Keratinocyte (primary cell): Measurements from ENCODE around the gene PRMT1. TPM values are rescaled to one million over a fixed set of nuclear protein-coding genes. Genes with fewer than 3 reads are reported as not detected.

ENCODE experiments used
- DNase-seq: peaks from one replicate; pipeline ENCODE4 v3.0.0-alpha.2; 2011; ENCODE audit warnings: low read depth, missing footprints, low spot score
- FAIRE-seq: peaks from 2 replicates; lab custom pipeline; 2011; peaks lifted over from hg19 to GRCh38; lab: Jason Lieb, UNC
- H2AFZ ChIP-seq: 2 replicates; pipeline ENCODE4 v1.6.0; 2012; ENCODE audit warnings: low read length, control low read depth, inconsistent platforms; ENCODE audit not compliant: control insufficient read depth
- H3K27ac ChIP-seq: 2 replicates; pipeline ENCODE4 v1.5.1; 2011; ENCODE audit warnings: low read length; ENCODE audit not compliant: control insufficient read depth, insufficient read depth
- H3K27me3 ChIP-seq: 3 replicates; pipeline ENCODE4 v1.6.0; 2011; ENCODE audit warnings: low read length; ENCODE audit not compliant: control insufficient read depth, insufficient read depth; ENCODE audit errors: extremely low read depth
- H3K36me3 ChIP-seq, 2 experiments: 2 replicates in 1 of 2; 3 replicates in 1 of 2; pipeline ENCODE4 v1.5.1; 2011; ENCODE audit warnings: low read length in 2 of 2, mild to moderate bottlenecking in 1 of 2; ENCODE audit not compliant: control insufficient read depth in 2 of 2, insufficient read depth in 2 of 2; ENCODE audit errors: extremely low read depth in 1 of 2
- H3K4me1 ChIP-seq: 3 replicates; pipeline ENCODE4 v1.5.1; 2011; ENCODE audit warnings: low read length; ENCODE audit not compliant: control insufficient read depth, insufficient read depth; ENCODE audit errors: extremely low read depth
- H3K4me2 ChIP-seq: 3 replicates; pipeline ENCODE4 v1.6.0; 2011; ENCODE audit warnings: low read depth, low read length; ENCODE audit not compliant: control insufficient read depth, insufficient read depth; ENCODE audit errors: extremely low read depth
- H3K4me3 ChIP-seq, 3 experiments: fragments of 200-600 bp in 1 of 3; sonication (generic) in 1 of 3; 2 replicates in 2 of 3; 3 replicates in 1 of 3; pipeline ENCODE4 v1.5.1; 2011 to 2016; ENCODE audit warnings: low read length in 3 of 3, mild to moderate bottlenecking in 3 of 3, control low read depth in 2 of 3, inconsistent platforms in 1 of 3, low read depth in 1 of 3, mixed read lengths in 1 of 3, mixed run types in 1 of 3, moderate library complexity in 1 of 3; ENCODE audit not compliant: control insufficient read depth in 2 of 3, insufficient read depth in 2 of 3; ENCODE audit errors: extremely low read depth in 1 of 3
- H3K79me2 ChIP-seq: 2 replicates; pipeline ENCODE4 v1.6.0; 2012; ENCODE audit warnings: low read length; ENCODE audit not compliant: control insufficient read depth, insufficient read depth
- H3K9ac ChIP-seq: 3 replicates; pipeline ENCODE4 v1.6.0; 2011; ENCODE audit warnings: low read length; ENCODE audit not compliant: control insufficient read depth, insufficient read depth; ENCODE audit errors: extremely low read depth
- H3K9me1 ChIP-seq: 3 replicates; pipeline ENCODE4 v1.6.0; 2011; ENCODE audit warnings: low read length; ENCODE audit not compliant: control insufficient read depth, insufficient read depth; ENCODE audit errors: extremely low read depth
- H3K9me3 ChIP-seq: 2 replicates; pipeline ENCODE4 v1.5.1; 2012; ENCODE audit warnings: low read depth, low read length; ENCODE audit not compliant: control insufficient read depth
- H4K20me1 ChIP-seq: 3 replicates; pipeline ENCODE4 v1.6.0; 2011; ENCODE audit warnings: low read length; ENCODE audit not compliant: control insufficient read depth, insufficient read depth; ENCODE audit errors: extremely low read depth
- EZH2 ChIP-seq: IDR thresholded peaks from one replicate; pipeline ENCODE4 v1.6.1; 2012; ENCODE audit warnings: inconsistent platforms, mild to moderate bottlenecking, low read length, moderate library complexity
- dilution Hi-C: fragments of 300-500 bp; cut with MboI; formaldehyde crosslinking; loops from one replicate; pipeline ENCODE4 v1.7.0; 2020; ENCODE audit warnings: low sequenced_read_pairs; ENCODE audit not compliant: extremely low pct_ligation_motif_present
- polyA plus RNA-seq, 5 experiments: library from polyadenylated mRNA; depleted of rRNA in 3 of 5; stranded (reverse) in 3 of 5; stranded (forward) in 1 of 5; unstranded in 1 of 5; fragments of >200 nt; gene quantifications; 1 replicate in 1 of 5; 2 replicates in 3 of 5; 3 replicates in 1 of 5; pipeline versions ENCODE4 v1.2.1 to v1.2.3, GENCODE V29; 2011 to 2012; ENCODE audit warnings: missing spikeins in 2 of 5, low read depth in 1 of 5, low replicate concordance in 1 of 5
- small RNA-seq, 3 experiments: library from RNA; depleted of rRNA; stranded (forward); fragments of <200 nt; gene quantifications; one replicate each; pipeline ENCODE3, GENCODE V24; 2012; ENCODE audit warnings: low read depth in 3 of 3, low replicate concordance in 1 of 3; ENCODE audit not compliant: insufficient read length in 3 of 3
- TF ChIP-seq, protein P1 (sequence below), 3 experiments: IDR thresholded peaks in 1 of 3; conservative IDR thresholded peaks in 1 of 3; optimal IDR thresholded peaks in 1 of 3; 2 replicates in 2 of 3; 3 replicates in 1 of 3; pipeline versions ENCODE3 to v1.5.1; 2011; ENCODE audit warnings: low read length in 3 of 3, mild to moderate bottlenecking in 3 of 3, moderate library complexity in 2 of 3, control low read depth in 1 of 3, inconsistent platforms in 1 of 3; ENCODE audit not compliant: insufficient read depth in 2 of 3; ENCODE audit errors: extremely low read depth in 1 of 3

Gene PRMT1
- polyA plus RNA-seq, 1 donor (not counting 4 experiments of a cell fraction or from before 2014, with no cell fraction given): 280 TPM

DNA sequence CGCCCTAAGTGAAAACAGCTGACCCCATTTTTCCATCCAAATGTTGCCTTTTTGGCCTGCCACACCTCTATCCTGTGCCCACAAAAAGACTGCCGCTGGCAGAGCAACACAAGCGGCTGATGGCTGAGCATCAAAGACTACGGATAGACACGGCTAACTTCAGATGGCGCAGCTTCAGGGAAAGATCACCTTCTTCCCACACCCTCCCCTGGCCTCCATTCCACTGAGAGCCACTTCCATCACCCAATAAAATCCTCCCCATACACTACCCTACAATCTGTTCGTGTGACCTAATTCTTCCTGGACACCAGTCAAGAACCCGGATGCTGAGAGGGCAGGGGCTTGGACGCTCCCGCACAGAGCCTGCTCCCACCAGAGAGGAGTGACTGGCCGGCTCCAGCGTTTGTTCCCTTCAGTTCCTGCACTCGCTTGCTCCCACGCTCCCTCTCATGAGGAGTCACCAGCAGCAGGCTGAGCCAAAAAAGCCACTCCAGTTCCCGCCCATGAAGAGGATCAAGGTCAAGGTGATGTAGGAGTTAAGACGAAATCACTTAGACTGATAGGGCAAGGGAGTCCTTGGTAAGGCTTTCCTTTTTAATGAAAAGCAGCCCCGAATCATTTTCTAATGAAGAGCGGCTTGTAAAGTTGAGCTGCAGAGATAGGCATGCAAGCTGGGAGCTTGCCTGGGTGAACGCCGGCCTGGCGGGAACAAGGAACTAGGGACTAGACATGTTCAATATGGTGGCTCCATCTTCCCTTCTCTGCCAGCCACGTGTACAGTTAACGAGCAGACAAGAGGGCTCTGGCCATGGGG, 50.4 kb downstream of the PRMT1 start:
- dilution Hi-C loops: no loop called here
- Histone ChIP-seq H3K9me3 (no peaks in the 10 kb centered on the region), H3K36me3 (no peaks in the 10 kb centered on the region), H3K27me3 (no peaks in the 10 kb centered on the region), H3K27ac (no peak overlapping the region), H3K9ac (no peak overlapping the region), H3K79me2 (no peaks in the 10 kb centered on the region), H3K9me1 (no peaks in the 10 kb centered on the region), H3K4me1 (peaks cover 2% of the 10 kb centered on the region), H2AFZ (no peak overlapping the region), H3K4me3 (no peak overlapping the region), H3K4me2 (no peak overlapping the region), H4K20me1 (no peaks in the 10 kb centered on the region)
- no peak for DNase-seq
- no peak for FAIRE-seq
- TF ChIP-seq EZH2: no peak
- TF ChIP-seq, protein P1, sequence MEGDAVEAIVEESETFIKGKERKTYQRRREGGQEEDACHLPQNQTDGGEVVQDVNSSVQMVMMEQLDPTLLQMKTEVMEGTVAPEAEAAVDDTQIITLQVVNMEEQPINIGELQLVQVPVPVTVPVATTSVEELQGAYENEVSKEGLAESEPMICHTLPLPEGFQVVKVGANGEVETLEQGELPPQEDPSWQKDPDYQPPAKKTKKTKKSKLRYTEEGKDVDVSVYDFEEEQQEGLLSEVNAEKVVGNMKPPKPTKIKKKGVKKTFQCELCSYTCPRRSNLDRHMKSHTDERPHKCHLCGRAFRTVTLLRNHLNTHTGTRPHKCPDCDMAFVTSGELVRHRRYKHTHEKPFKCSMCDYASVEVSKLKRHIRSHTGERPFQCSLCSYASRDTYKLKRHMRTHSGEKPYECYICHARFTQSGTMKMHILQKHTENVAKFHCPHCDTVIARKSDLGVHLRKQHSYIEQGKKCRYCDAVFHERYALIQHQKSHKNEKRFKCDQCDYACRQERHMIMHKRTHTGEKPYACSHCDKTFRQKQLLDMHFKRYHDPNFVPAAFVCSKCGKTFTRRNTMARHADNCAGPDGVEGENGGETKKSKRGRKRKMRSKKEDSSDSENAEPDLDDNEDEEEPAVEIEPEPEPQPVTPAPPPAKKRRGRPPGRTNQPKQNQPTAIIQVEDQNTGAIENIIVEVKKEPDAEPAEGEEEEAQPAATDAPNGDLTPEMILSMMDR (optimal IDR thresholded peaks at IDR 0.05 in 1 of 3, IDR thresholded peaks at IDR 0.05 in 1 of 3, conservative IDR thresholded peaks at IDR 0.05 in 1 of 3; ENCODE audit: extremely low read depth in 1 of 3, insufficient read depth in 2 of 3, low read length in 3 of 3): no peak

DNA sequence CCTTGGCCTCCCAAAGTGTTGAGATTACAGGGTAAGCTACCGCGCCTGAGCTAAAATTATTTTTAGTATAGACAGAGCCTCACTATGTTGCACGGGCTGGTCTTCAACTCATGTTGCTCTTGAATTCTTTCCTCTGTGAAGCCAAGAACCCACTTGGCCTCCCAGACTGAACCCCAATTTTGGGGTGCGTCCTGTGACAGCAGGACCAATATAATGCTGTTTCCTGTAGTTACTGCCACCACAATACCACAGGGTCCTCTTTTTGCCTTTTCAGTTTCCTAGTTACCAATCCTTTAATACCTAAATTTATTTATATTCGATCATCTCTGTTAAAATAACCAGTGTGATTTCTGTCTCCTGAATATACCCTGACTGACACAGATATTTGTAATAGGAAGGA, 53.1 kb downstream of the PRMT1 start:
- H3K79me2 ChIP-seq: no peaks in the 10 kb centered on the region
- no peaks in the 10 kb centered on the region for H3K36me3 ChIP-seq
- FAIRE-seq (no peak), DNase-seq (no peak)
- H3K9me1 ChIP-seq: no peaks in the 10 kb centered on the region
- dilution Hi-C loops: no loop called here
- no peaks in the 10 kb centered on the region for H3K27me3 ChIP-seq
- H4K20me1 ChIP-seq: no peaks in the 10 kb centered on the region
- H2AFZ ChIP-seq: no peak overlapping the region
- H3K9ac ChIP-seq: no peak overlapping the region
- H3K4me2 ChIP-seq: no peak overlapping the region
- TF ChIP-seq, protein P1 (optimal IDR thresholded peaks at IDR 0.05 in 1 of 3, IDR thresholded peaks at IDR 0.05 in 1 of 3, conservative IDR thresholded peaks at IDR 0.05 in 1 of 3; ENCODE audit: extremely low read depth in 1 of 3, insufficient read depth in 2 of 3, low read length in 3 of 3): no peak
- TF ChIP-seq EZH2: no peak
- H3K4me3 ChIP-seq: no peak overlapping the region
- H3K9me3 ChIP-seq: no peaks in the 10 kb centered on the region
- H3K4me1 ChIP-seq: no peaks in the 10 kb centered on the region
- H3K27ac ChIP-seq: no peak overlapping the region

Small RNA genes within 50 kb of the gene (small RNA-seq; reads per million reads assigned to genes)
- gene MIR5088: 0 to 0.13 (median 0) reads per million in 3 experiments

Other genes with a start within 250 kb of the PRMT1 start
- 0.04 to 0.12 TPM (median 0.04 TPM) in 3 replicates for gene SLC17A7, start 235.7 kb upstream of the PRMT1 start, polyA plus RNA-seq
- gene PIH1D1, start 225.5 kb upstream of the PRMT1 start, polyA plus RNA-seq: 29.0 to 40.7 TPM (median 37.8 TPM) in 3 replicates
- 7.1 to 12.2 TPM (median 9.8 TPM) in 3 replicates for gene ALDH16A1, start 224.0 kb upstream of the PRMT1 start, polyA plus RNA-seq
- 0.80 to 1.7 TPM (median 1.3 TPM) in 3 replicates for gene FLT3LG, start 203.1 kb upstream of the PRMT1 start, polyA plus RNA-seq
- gene RPL13A, start 189.7 kb upstream of the PRMT1 start, polyA plus RNA-seq: 1,826 to 4,676 TPM (median 3,383 TPM) in 3 replicates
- 2,569 to 3,320 TPM (median 2,868 TPM) in 3 replicates for gene RPS11, start 180.8 kb upstream of the PRMT1 start, polyA plus RNA-seq
- gene FCGRT, start 164.6 kb upstream of the PRMT1 start, polyA plus RNA-seq: 12.0 to 12.8 TPM (median 12.3 TPM) in 3 replicates
- 0.10 to 0.14 TPM in 2 of 3 replicates, not detected in the other for gene RCN3, start 149.3 kb upstream of the PRMT1 start, polyA plus RNA-seq
- 36.6 to 63.6 TPM (median 42.7 TPM) in 3 replicates for gene NOSIP, start 96.7 kb upstream of the PRMT1 start, polyA plus RNA-seq
- 5.2 to 7.5 TPM (median 5.3 TPM) in 3 replicates for gene PRRG2, start 96.0 kb upstream of the PRMT1 start, polyA plus RNA-seq
- gene PRR12, start 86.1 kb upstream of the PRMT1 start, polyA plus RNA-seq: 0.35 to 1.1 TPM (median 0.42 TPM) in 3 replicates
- gene RRAS, start 37.1 kb upstream of the PRMT1 start, polyA plus RNA-seq: 98.1 to 184 TPM (median 154 TPM) in 3 replicates
- gene SCAF1, start 35.1 kb upstream of the PRMT1 start, polyA plus RNA-seq: 3.4 to 20.9 TPM (median 5.8 TPM) in 3 replicates
- 50.4 to 67.5 TPM (median 57.7 TPM) in 3 replicates for gene IRF3, start 11.4 kb upstream of the PRMT1 start, polyA plus RNA-seq
- 11.8 to 14.8 TPM (median 14.0 TPM) in 3 replicates for gene BCL2L12, start 11.3 kb upstream of the PRMT1 start, polyA plus RNA-seq
- 0.73 to 0.76 TPM (median 0.73 TPM) in 3 replicates for gene ADM5, start 12.3 kb downstream of the PRMT1 start, polyA plus RNA-seq
- gene CPT1C, start 13.8 kb downstream of the PRMT1 start, polyA plus RNA-seq: 0.39 to 0.49 TPM (median 0.41 TPM) in 3 replicates
- gene TSKS, start 86.0 kb downstream of the PRMT1 start, polyA plus RNA-seq: 1.3 to 2.2 TPM (median 1.9 TPM) in 3 replicates
- gene AP2A1, start 89.7 kb downstream of the PRMT1 start, polyA plus RNA-seq: 36.7 to 67.7 TPM (median 52.7 TPM) in 3 replicates
- 2.6 to 4.7 TPM (median 3.7 TPM) in 3 replicates for gene FUZ, start 136.0 kb downstream of the PRMT1 start, polyA plus RNA-seq
- gene MED25, start 141.0 kb downstream of the PRMT1 start, polyA plus RNA-seq: 12.5 to 37.0 TPM (median 13.9 TPM) in 3 replicates
- gene PTOV1, start 173.9 kb downstream of the PRMT1 start, polyA plus RNA-seq: 22.9 to 49.0 TPM (median 32.1 TPM) in 3 replicates
- gene PNKP, start 190.3 kb downstream of the PRMT1 start, polyA plus RNA-seq: 19.3 to 26.4 TPM (median 19.6 TPM) in 3 replicates
- 27.2 to 43.8 TPM (median 28.8 TPM) in 3 replicates for gene AKT1S1, start 200.1 kb downstream of the PRMT1 start, polyA plus RNA-seq
- 9.0 to 25.6 TPM (median 9.4 TPM) in 3 replicates for gene TBC1D17, start 200.4 kb downstream of the PRMT1 start, polyA plus RNA-seq
- 0.09 to 0.22 TPM (median 0.13 TPM) in 3 replicates for gene IL4I1, start 219.6 kb downstream of the PRMT1 start, polyA plus RNA-seq